Right atrium auricular region (tissue), 2 donors: ENCODE data around the gene CACNA1D. TPM values are rescaled to one million over a fixed set of nuclear protein-coding genes. Genes with fewer than 3 reads are reported as not detected.

Experiments
- DNase-seq: peaks from one replicate; pipeline ENCODE4 v3.0.0-alpha.2; 2019; ENCODE audit warnings: low spot score
- H3K27ac ChIP-seq, 2 donors: fragments of 200-600 bp; sonication (generic); 1 replicate in 1 of 2; 2 replicates in 1 of 2; pipeline ENCODE4 v1.5.1; 2016 to 2019
- H3K27me3 ChIP-seq, 2 donors: fragments of 200-600 bp; sonication (generic); one replicate each; pipeline versions ENCODE4 v1.5.1 to v1.6.0; 2017 to 2019
- H3K36me3 ChIP-seq: fragments of 200-600 bp; sonication (generic); one replicate; pipeline ENCODE4 v1.5.1; 2016
- H3K4me1 ChIP-seq, 2 donors: fragments of 200-600 bp; sonication (generic); one replicate each; pipeline versions ENCODE4 v1.5.1 to v1.6.0; 2017 to 2019
- H3K4me3 ChIP-seq, 2 donors: fragments of 200-600 bp; sonication (generic); 1 replicate in 1 of 2; 2 replicates in 1 of 2; pipeline ENCODE4 v1.5.1; 2017 to 2019; ENCODE audit warnings: mild to moderate bottlenecking in 1 of 2, moderate library complexity in 1 of 2
- H3K9me3 ChIP-seq, 2 donors: fragments of 200-600 bp; sonication (generic); one replicate each; pipeline ENCODE4 v1.5.1; 2019
- CTCF ChIP-seq, 2 donors: fragments of 200-600 bp; sonication (generic); IDR thresholded peaks; one replicate each; pipeline ENCODE4 v1.5.1; 2019; ENCODE audit warnings: antibody characterized with exemption in 2 of 2
- total RNA-seq, 2 donors: library from RNA; depleted of rRNA; stranded (reverse); fragments of >200 nt; gene quantifications; one replicate each; pipeline ENCODE4 v1.1.0, GENCODE V29; 2016

Gene CACNA1D
- total RNA-seq, 2 donors from 2014 or later, result 2.7 to 9.6 TPM

DNA sequence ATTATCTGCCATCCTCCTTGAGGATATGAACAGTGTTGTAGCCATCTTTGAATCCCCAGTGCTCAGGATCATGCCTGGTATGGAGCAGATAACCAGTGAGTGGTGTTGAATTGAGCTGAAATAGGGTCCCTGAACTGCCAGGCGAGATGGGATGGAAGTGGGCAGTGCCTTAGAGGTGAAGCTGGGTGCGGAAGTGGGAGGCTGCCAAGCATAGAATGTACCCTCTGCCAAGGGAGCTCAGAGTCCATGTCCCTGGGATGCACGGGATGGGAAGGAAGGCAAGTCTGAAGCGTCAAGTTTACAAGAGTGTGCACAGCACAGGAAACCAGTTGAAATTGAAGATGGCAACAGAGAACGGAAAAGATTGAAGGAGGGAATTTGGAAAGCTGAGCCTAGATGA is 147.0 kb downstream of the CACNA1D start:
- no peaks in the 10 kb centered on the region for H3K9me3 ChIP-seq
- no peak overlapping the region for H3K4me3 ChIP-seq
- H3K27me3 ChIP-seq, result no peaks in the 10 kb centered on the region
- no peak overlapping the region for H3K27ac ChIP-seq
- DNase-seq, result no peak
- H3K4me1 ChIP-seq, result no peaks in the 10 kb centered on the region
- no peak for TF ChIP-seq CTCF (IDR thresholded peaks at IDR 0.05)
- no peaks in the 10 kb centered on the region for H3K36me3 ChIP-seq

GRCh38 chr3:53642211-53642610 is 147.8 kb downstream of the CACNA1D start:
- no peak for DNase-seq
- Histone ChIP-seq H3K4me3 (no peak overlapping the region), H3K27me3 (no peaks in the 10 kb centered on the region), H3K36me3 (no peaks in the 10 kb centered on the region), H3K4me1 (no peaks in the 10 kb centered on the region), H3K27ac (no peak overlapping the region), H3K9me3 (no peaks in the 10 kb centered on the region)
- no peak for TF ChIP-seq CTCF (IDR thresholded peaks at IDR 0.05)

- no peak overlapping the region for H3K27ac ChIP-seq
- H3K4me1 ChIP-seq, result no peaks in the 10 kb centered on the region
- no peaks in the 10 kb centered on the region for H3K9me3 ChIP-seq
- DNase-seq, result no peak
- no peaks in the 10 kb centered on the region for H3K27me3 ChIP-seq
- H3K36me3 ChIP-seq, result no peaks in the 10 kb centered on the region
- H3K4me3 ChIP-seq, result no peak overlapping the region
- TF ChIP-seq CTCF (IDR thresholded peaks at IDR 0.05), result no peak
Observed at GRCh38 chr3:53643757-53644156, 149.3 kb downstream of the CACNA1D start.

DNA sequence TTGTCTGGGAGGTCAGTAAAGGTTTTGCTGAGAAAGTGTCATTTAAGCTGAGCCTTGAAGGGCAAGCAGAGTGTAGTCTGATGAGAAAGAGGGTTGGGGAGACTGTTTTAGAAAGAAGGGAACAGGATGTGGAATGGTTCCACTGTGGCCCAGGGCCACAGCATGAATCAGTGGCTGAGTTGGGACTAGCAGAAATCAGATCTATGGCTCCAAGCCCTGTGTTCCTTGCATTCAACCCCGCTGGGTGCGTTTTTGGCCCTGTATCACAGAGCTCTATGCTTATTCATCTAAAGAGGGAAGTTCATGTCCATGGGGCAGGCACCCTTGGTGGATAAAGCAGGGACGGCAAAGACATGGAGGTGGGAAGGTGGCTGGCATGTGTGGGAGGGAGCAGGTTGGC is 151.3 kb downstream of the CACNA1D start:
- no peaks in the 10 kb centered on the region for H3K9me3 ChIP-seq

DNA sequence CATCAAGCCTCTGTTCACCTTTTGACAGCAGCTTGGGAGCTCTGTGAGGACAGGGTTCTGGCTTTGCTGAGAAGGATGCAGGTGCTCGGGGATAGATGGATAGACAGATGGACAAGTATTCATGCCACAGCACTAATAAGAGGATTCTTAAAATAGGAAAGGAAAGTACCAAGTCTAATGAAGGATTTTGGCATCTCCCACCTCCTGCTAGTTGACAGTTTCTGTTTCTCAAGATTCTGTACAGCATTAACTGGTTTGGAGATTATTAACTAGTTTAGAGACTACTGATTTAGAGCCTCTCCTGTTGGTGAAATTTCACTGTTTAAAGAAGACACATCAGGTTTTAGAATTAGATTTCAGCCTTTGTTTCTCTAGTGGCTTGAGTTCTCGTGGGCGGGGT is 152.3 kb downstream of the CACNA1D start:
- Histone ChIP-seq H3K9me3 (no peaks in the 10 kb centered on the region), H3K4me3 (no peak overlapping the region), H3K27me3 (no peaks in the 10 kb centered on the region), H3K4me1 (no peaks in the 10 kb centered on the region), H3K36me3 (no peaks in the 10 kb centered on the region), H3K27ac (no peak overlapping the region)
- DNase-seq, result no peak
- no peak for TF ChIP-seq CTCF (IDR thresholded peaks at IDR 0.05)

More for the DNA sequence above, 151.3 kb downstream of the CACNA1D start:
- H3K27ac ChIP-seq, result no peak overlapping the region
- no peak for DNase-seq
- H3K4me3 ChIP-seq, result no peak overlapping the region
- H3K4me1 ChIP-seq, result no peaks in the 10 kb centered on the region
- TF ChIP-seq CTCF (IDR thresholded peaks at IDR 0.05), result no peak
- no peaks in the 10 kb centered on the region for H3K27me3 ChIP-seq
- H3K36me3 ChIP-seq, result no peaks in the 10 kb centered on the region

DNA sequence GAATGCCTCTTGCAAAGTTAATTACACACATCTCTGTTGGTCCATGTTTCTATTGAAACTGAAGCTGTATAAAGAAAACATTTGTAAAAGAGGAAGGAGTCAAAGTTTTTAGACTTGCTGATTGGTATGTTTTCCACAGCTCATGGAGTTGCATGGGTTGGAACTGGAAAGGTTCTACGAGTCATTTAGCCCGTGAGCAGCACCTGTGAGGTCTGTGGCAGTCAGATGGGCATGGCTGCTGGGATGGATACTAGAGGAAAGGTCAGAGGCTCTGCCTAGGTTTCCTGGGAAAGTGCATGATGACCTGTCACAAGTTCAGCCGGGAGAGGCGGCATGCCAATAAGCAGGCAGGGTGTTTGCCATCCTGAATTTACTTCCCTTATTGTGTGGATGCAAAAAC is 155.4 kb downstream of the CACNA1D start:
- no peaks in the 10 kb centered on the region for H3K9me3 ChIP-seq
- no peak for DNase-seq
- no peaks in the 10 kb centered on the region for H3K36me3 ChIP-seq
- H3K4me3 ChIP-seq, result no peak overlapping the region
- H3K27ac ChIP-seq, result no peak overlapping the region
- no peaks in the 10 kb centered on the region for H3K4me1 ChIP-seq
- no peak for TF ChIP-seq CTCF (IDR thresholded peaks at IDR 0.05)
- no peaks in the 10 kb centered on the region for H3K27me3 ChIP-seq
